ENCODE results near the gene WFIKKN2.

Gene WFIKKN2

DNA sequence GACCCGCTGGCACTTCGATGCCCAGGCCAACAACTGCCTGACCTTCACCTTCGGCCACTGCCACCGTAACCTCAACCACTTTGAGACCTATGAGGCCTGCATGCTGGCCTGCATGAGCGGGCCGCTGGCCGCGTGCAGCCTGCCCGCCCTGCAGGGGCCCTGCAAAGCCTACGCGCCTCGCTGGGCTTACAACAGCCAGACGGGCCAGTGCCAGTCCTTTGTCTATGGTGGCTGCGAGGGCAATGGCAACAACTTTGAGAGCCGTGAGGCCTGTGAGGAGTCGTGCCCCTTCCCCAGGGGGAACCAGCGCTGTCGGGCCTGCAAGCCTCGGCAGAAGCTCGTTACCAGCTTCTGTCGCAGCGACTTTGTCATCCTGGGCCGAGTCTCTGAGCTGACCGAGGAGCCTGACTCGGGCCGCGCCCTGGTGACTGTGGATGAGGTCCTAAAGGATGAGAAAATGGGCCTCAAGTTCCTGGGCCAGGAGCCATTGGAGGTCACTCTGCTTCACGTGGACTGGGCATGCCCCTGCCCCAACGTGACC is 5.0 kb downstream of the WFIKKN2 start:
- Histone ChIP-seq H3K9me3 (ENCODE audit: insufficient read depth, low read depth, low read length) (peaks cover 2% of the 10 kb centered on the region), H3K4ac (ENCODE audit: low read depth, low read length) (no peak overlapping the region), H3K4me1 (ENCODE audit: control insufficient read depth in 1 of 2, insufficient read depth in 2 of 2, low read length in 2 of 2) (peaks cover 8 to 12% of the 10 kb centered on the region in 2 experiments), H3K14ac (ENCODE audit: low read length) (no peak overlapping the region), H3K27ac (ENCODE audit: low read depth, low read length) (no peak overlapping the region), H3K79me1 (ENCODE audit: low read length) (peaks cover 5% of the 10 kb centered on the region), H2BK120ac (ENCODE audit: insufficient read depth, low read length, poor library complexity) (no peak overlapping the region), H4K91ac (ENCODE audit: low read depth, low read length) (no peak overlapping the region), H2AK5ac (ENCODE audit: low read length) (no peak overlapping the region), H3K36me3 (ENCODE audit: control insufficient read depth in 1 of 2, insufficient read depth in 2 of 2, low read length in 2 of 2) (no peaks in the 10 kb centered on the region), H3K4me2 (ENCODE audit: low read length) (no peak overlapping the region), H3K79me2 (ENCODE audit: control insufficient read depth, insufficient read depth, low read length, poor library complexity) (no peaks in the 10 kb centered on the region), H2BK5ac (ENCODE audit: low read depth, low read length, poor library complexity) (no peak overlapping the region), H4K12ac (ENCODE audit: low read depth, low read length) (no peak overlapping the region), H3K27me3 (ENCODE audit: insufficient read depth, low read length) (no peaks in the 10 kb centered on the region), H4K8ac (ENCODE audit: low read depth, low read length) (no peak overlapping the region), H3K18ac (ENCODE audit: low read length) (no peak overlapping the region), H3K23ac (ENCODE audit: low read length) (no peak overlapping the region), H2BK12ac (ENCODE audit: low read length) (no peak overlapping the region), H3K4me3 (ENCODE audit: low read depth, low read length) (no peak overlapping the region), H2AFZ (ENCODE audit: insufficient read depth, low read length, poor library complexity) (no peak overlapping the region), H3K9ac (ENCODE audit: low read length) (no peak overlapping the region)
- DNase-seq: no peak
- no CpG with 5 or more reads among the region's 29 CpGs for WGBS (ENCODE audit: extremely low coverage, insufficient coverage, insufficient read length)

DNA sequence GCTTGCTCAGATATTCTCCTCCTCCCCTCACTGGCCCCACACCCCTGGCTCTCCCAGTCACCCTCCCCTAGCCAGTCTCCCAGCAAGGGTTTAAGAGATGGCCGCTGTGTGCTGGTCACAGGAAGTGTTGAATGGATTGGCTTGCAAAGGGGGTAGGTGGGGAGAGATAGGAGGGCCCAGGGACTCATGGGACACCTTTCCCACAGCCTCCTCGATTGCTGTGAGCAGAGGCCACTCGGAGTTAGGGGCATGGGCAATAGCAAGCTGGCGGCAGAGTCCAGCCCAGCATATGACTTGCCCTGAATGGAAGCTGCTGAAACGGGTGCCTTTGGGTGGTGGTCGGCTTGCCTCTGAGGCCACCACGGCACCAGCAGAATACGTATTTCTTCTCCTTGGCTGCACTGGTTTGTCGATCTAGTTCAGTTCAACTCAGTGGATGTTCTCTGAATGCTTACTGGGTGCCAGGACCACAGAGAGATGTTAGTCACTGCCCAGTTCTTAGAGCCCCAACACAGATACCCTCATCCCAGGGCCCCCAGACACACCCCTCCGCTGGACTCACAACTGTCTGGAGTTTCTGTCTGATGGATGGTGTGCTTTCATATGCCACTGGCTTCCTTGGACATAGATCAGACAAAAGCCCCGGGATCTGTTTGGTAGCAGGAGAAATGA is 6.0 kb downstream of the WFIKKN2 start:
- no peak overlapping the region for H4K8ac ChIP-seq (ENCODE audit: low read depth, low read length)
- H3K36me3 ChIP-seq (ENCODE audit: control insufficient read depth in 1 of 2, insufficient read depth in 2 of 2, low read length in 2 of 2): no peaks in the 10 kb centered on the region
- H2BK5ac ChIP-seq (ENCODE audit: low read depth, low read length, poor library complexity): no peak overlapping the region
- H2BK12ac ChIP-seq (ENCODE audit: low read length): no peak overlapping the region
- no peaks in the 10 kb centered on the region for H3K79me2 ChIP-seq (ENCODE audit: control insufficient read depth, insufficient read depth, low read length, poor library complexity)
- no CpG with 5 or more reads among the region's 11 CpGs for WGBS (ENCODE audit: extremely low coverage, insufficient coverage, insufficient read length)
- H3K9ac ChIP-seq (ENCODE audit: low read length): no peak overlapping the region
- H3K14ac ChIP-seq (ENCODE audit: low read length): no peak overlapping the region
- no peak overlapping the region for H3K4ac ChIP-seq (ENCODE audit: low read depth, low read length)
- no peak overlapping the region for H2AFZ ChIP-seq (ENCODE audit: insufficient read depth, low read length, poor library complexity)
- peaks cover 14 to 18% of the 10 kb centered on the region in 2 experiments for H3K4me1 ChIP-seq (ENCODE audit: control insufficient read depth in 1 of 2, insufficient read depth in 2 of 2, low read length in 2 of 2)
- H3K9me3 ChIP-seq (ENCODE audit: insufficient read depth, low read depth, low read length): peaks cover 2% of the 10 kb centered on the region
- no peak for DNase-seq
- no peak overlapping the region for H3K4me3 ChIP-seq (ENCODE audit: low read depth, low read length)
- H3K27ac ChIP-seq (ENCODE audit: low read depth, low read length): no peak overlapping the region
- H3K23ac ChIP-seq (ENCODE audit: low read length): no peak overlapping the region
- H3K4me2 ChIP-seq (ENCODE audit: low read length): no peak overlapping the region
- peak overlapping the region; percentile 7 for H4K91ac ChIP-seq (ENCODE audit: low read depth, low read length)
- H2AK5ac ChIP-seq (ENCODE audit: low read length): no peak overlapping the region
- no peaks in the 10 kb centered on the region for H3K27me3 ChIP-seq (ENCODE audit: insufficient read depth, low read length)
- peaks cover 5% of the 10 kb centered on the region for H3K79me1 ChIP-seq (ENCODE audit: low read length)
- H4K12ac ChIP-seq (ENCODE audit: low read depth, low read length): no peak overlapping the region
- H2BK120ac ChIP-seq (ENCODE audit: insufficient read depth, low read length, poor library complexity): no peak overlapping the region
- no peak overlapping the region for H3K18ac ChIP-seq (ENCODE audit: low read length)

DNA sequence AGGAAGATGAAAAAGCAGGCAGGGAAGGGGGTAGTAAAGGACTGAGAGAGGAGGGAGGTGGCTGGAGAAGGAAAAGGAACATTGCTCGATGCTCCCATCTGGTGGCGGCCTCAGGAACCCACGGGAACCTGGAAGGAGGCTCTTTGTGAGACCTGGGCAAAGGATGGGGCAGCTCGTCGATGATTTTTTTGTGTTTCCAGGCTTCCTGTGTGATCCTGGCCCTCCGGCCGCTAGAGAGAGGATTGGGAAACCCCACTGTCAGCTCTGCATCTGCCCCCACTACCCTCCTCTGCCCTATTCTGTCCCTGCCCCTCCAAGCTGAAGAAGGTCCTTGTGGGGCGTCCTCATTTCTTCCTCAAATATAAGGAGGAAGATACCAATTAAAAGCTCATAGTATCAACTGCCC is 6.6 kb downstream of the WFIKKN2 start:
- H2BK12ac ChIP-seq (ENCODE audit: low read length): no peak overlapping the region
- H2BK120ac ChIP-seq (ENCODE audit: insufficient read depth, low read length, poor library complexity): no peak overlapping the region
- no peak overlapping the region for H3K18ac ChIP-seq (ENCODE audit: low read length)
- H4K91ac ChIP-seq (ENCODE audit: low read depth, low read length): no peak overlapping the region
- no peak overlapping the region for H3K23ac ChIP-seq (ENCODE audit: low read length)
- H3K27ac ChIP-seq (ENCODE audit: low read depth, low read length): no peak overlapping the region
- no peak overlapping the region for H4K12ac ChIP-seq (ENCODE audit: low read depth, low read length)
- H3K4me2 ChIP-seq (ENCODE audit: low read length): no peak overlapping the region
- WGBS (ENCODE audit: extremely low coverage, insufficient coverage, insufficient read length): no CpG with 5 or more reads among the region's 8 CpGs
- no peak overlapping the region for H4K8ac ChIP-seq (ENCODE audit: low read depth, low read length)
- H3K4me1 ChIP-seq (ENCODE audit: control insufficient read depth in 1 of 2, insufficient read depth in 2 of 2, low read length in 2 of 2): peaks cover 14 to 18% of the 10 kb centered on the region in 2 experiments
- H3K14ac ChIP-seq (ENCODE audit: low read length): no peak overlapping the region
- no peaks in the 10 kb centered on the region for H3K36me3 ChIP-seq (ENCODE audit: control insufficient read depth in 1 of 2, insufficient read depth in 2 of 2, low read length in 2 of 2)
- H2BK5ac ChIP-seq (ENCODE audit: low read depth, low read length, poor library complexity): no peak overlapping the region
- peaks cover under 1% of the 10 kb centered on the region for H3K9me3 ChIP-seq (ENCODE audit: insufficient read depth, low read depth, low read length)
- DNase-seq: peak; percentile 34 to 72
- H3K4ac ChIP-seq (ENCODE audit: low read depth, low read length): no peak overlapping the region
- no peaks in the 10 kb centered on the region for H3K79me2 ChIP-seq (ENCODE audit: control insufficient read depth, insufficient read depth, low read length, poor library complexity)
- peaks cover 5% of the 10 kb centered on the region for H3K79me1 ChIP-seq (ENCODE audit: low read length)
- no peaks in the 10 kb centered on the region for H3K27me3 ChIP-seq (ENCODE audit: insufficient read depth, low read length)
- H3K4me3 ChIP-seq (ENCODE audit: low read depth, low read length): no peak overlapping the region
- H2AFZ ChIP-seq (ENCODE audit: insufficient read depth, low read length, poor library complexity): no peak overlapping the region
- no peak overlapping the region for H3K9ac ChIP-seq (ENCODE audit: low read length)
- no peak overlapping the region for H2AK5ac ChIP-seq (ENCODE audit: low read length)

DNA sequence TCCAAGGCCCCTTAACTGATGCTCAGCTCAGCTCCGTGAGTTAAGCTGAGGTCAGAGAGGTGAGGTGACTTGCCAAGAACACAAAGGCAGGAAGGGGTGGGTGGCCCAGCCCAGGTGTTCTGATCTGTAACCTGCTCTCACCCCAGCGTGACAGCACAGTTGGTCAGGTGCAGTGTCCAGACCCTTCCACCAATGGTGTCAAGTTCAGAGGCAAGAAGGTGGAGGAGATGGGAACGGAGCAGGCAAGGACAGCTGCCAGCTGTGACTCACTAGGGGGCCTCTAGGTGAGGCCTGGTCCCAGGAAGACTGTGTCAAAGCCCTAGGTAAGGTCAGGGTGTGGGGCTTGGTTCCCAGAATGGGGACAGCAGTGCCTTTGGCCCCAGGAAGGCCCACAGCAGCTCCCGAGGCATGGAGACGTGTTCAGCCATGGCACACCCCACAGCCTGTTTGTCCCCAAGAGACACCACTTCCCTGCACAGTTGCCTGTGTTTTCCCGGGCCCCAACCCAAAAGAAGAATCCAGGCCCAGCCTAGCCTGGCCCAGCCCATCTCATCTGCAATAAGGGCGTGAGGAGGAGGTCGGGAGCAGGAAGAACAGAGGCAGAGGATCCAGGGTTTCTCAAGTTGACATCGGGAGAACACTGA is 7.2 kb downstream of the WFIKKN2 start:
- Histone ChIP-seq H3K9ac (ENCODE audit: low read length) (no peak overlapping the region), H3K18ac (ENCODE audit: low read length) (no peak overlapping the region), H2AK5ac (ENCODE audit: low read length) (no peak overlapping the region), H3K79me1 (ENCODE audit: low read length) (peaks cover 5% of the 10 kb centered on the region), H2BK5ac (ENCODE audit: low read depth, low read length, poor library complexity) (no peak overlapping the region), H3K23ac (ENCODE audit: low read length) (no peak overlapping the region), H3K14ac (ENCODE audit: low read length) (no peak overlapping the region), H3K36me3 (ENCODE audit: control insufficient read depth in 1 of 2, insufficient read depth in 2 of 2, low read length in 2 of 2) (no peaks in the 10 kb centered on the region), H3K4me1 (ENCODE audit: control insufficient read depth in 1 of 2, insufficient read depth in 2 of 2, low read length in 2 of 2) (peaks cover 14 to 18% of the 10 kb centered on the region in 2 experiments), H3K4me2 (ENCODE audit: low read length) (no peak overlapping the region), H3K27ac (ENCODE audit: low read depth, low read length) (no peak overlapping the region), H2BK12ac (ENCODE audit: low read length) (no peak overlapping the region), H3K9me3 (ENCODE audit: insufficient read depth, low read depth, low read length) (no peaks in the 10 kb centered on the region), H4K8ac (ENCODE audit: low read depth, low read length) (no peak overlapping the region), H3K79me2 (ENCODE audit: control insufficient read depth, insufficient read depth, low read length, poor library complexity) (no peaks in the 10 kb centered on the region), H3K4me3 (ENCODE audit: low read depth, low read length) (no peak overlapping the region), H3K27me3 (ENCODE audit: insufficient read depth, low read length) (no peaks in the 10 kb centered on the region), H4K12ac (ENCODE audit: low read depth, low read length) (no peak overlapping the region), H3K4ac (ENCODE audit: low read depth, low read length) (no peak overlapping the region), H4K91ac (ENCODE audit: low read depth, low read length) (no peak overlapping the region), H2AFZ (ENCODE audit: insufficient read depth, low read length, poor library complexity) (no peak overlapping the region), H2BK120ac (ENCODE audit: insufficient read depth, low read length, poor library complexity) (no peak overlapping the region)
- no peak for DNase-seq
- WGBS (ENCODE audit: extremely low coverage, insufficient coverage, insufficient read length): no CpG with 5 or more reads among the region's 9 CpGs

Data from trophoblast cell (in vitro differentiated cells and primary cell).